Stomach (tissue), 4 donors: ENCODE results near the gene DCLK1.

Source experiments
- EP300 ChIP-seq: sonication (generic); formaldehyde crosslinking; IDR thresholded peaks from one replicate; pipeline ENCODE4 v1.6.1; 2017; ENCODE audit warnings: antibody characterized with exemption
- POLR2A ChIP-seq, 4 donors: fragments of 450-650 bp; IDR thresholded peaks; one replicate each; pipeline ENCODE4 v1.6.1; 2016; ENCODE audit warnings: antibody characterized with exemption in 4 of 4, control low read depth in 2 of 4, mild to moderate bottlenecking in 1 of 4, moderate library complexity in 1 of 4
- POLR2AphosphoS5 ChIP-seq, 3 donors: sonication (generic); formaldehyde crosslinking; IDR thresholded peaks; one replicate each; pipeline ENCODE4 v1.6.1; 2016; ENCODE audit warnings: antibody characterized with exemption in 3 of 3
- TF ChIP-seq, protein P1 (sequence below), 7 experiments: fragments of 450-650 bp in 4 of 7; fragments of 200-600 bp in 3 of 7; sonication (generic) in 3 of 7; IDR thresholded peaks; one replicate each; pipeline ENCODE4 v1.5.1; 2016 to 2019; ENCODE audit warnings: antibody characterized with exemption in 7 of 7, control low read depth in 2 of 7, mild to moderate bottlenecking in 1 of 7

- TF ChIP-seq POLR2A (IDR thresholded peaks at IDR 0.05): no peak
- no peak for TF ChIP-seq EP300
- TF ChIP-seq, protein P1, sequence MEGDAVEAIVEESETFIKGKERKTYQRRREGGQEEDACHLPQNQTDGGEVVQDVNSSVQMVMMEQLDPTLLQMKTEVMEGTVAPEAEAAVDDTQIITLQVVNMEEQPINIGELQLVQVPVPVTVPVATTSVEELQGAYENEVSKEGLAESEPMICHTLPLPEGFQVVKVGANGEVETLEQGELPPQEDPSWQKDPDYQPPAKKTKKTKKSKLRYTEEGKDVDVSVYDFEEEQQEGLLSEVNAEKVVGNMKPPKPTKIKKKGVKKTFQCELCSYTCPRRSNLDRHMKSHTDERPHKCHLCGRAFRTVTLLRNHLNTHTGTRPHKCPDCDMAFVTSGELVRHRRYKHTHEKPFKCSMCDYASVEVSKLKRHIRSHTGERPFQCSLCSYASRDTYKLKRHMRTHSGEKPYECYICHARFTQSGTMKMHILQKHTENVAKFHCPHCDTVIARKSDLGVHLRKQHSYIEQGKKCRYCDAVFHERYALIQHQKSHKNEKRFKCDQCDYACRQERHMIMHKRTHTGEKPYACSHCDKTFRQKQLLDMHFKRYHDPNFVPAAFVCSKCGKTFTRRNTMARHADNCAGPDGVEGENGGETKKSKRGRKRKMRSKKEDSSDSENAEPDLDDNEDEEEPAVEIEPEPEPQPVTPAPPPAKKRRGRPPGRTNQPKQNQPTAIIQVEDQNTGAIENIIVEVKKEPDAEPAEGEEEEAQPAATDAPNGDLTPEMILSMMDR (IDR thresholded peaks at IDR 0.05): no peak
- no peak for TF ChIP-seq POLR2AphosphoS5 (IDR thresholded peaks at IDR 0.05)
Observed at GRCh38 chr13:36102721-36103120, 28.5 kb downstream of the DCLK1 start.
